Pancreas (tissue), 10 donors: ENCODE data around the gene PTPRM. TPM values are rescaled to one million over a fixed set of nuclear protein-coding genes. Genes with fewer than 3 reads are reported as not detected.

ENCODE experiments used
- ATAC-seq, 4 donors: fragments of 200-7000 bp; cut with Tn5 transposase; one replicate each; pipeline versions ENCODE4 v1.8.0 to v1.9.1; 2020; ENCODE audit warnings: mild to moderate bottlenecking in 4 of 4, moderate library complexity in 4 of 4
- DNase-seq, 6 donors: peaks; one replicate each; pipeline ENCODE4 v3.0.0-alpha.2; 2020
- FAIRE-seq: peaks from 2 replicates; lab custom pipeline; 2012; peaks lifted over from hg19 to GRCh38; lab: Jason Lieb, UNC
- H3K27ac ChIP-seq, 4 donors: fragments of 200-600 bp; sonication (generic); 1 replicate in 3 of 4; 2 replicates in 1 of 4; pipeline versions ENCODE4 v1.5.0 to v1.8.0; 2020
- H3K27me3 ChIP-seq, 4 donors: fragments of 200-600 bp; one replicate each; pipeline ENCODE4 v1.8.0; 2021
- H3K36me3 ChIP-seq, 3 donors: fragments of 200-600 bp; sonication (generic) in 1 of 3; one replicate each; pipeline versions ENCODE4 v1.5.0 to v1.8.0; 2020 to 2021
- H3K4me1 ChIP-seq, 3 donors: fragments of 200-600 bp; one replicate each; pipeline ENCODE4 v1.8.0; 2021
- H3K4me3 ChIP-seq, 4 donors: fragments of 200-600 bp; sonication (generic) in 2 of 4; one replicate each; pipeline versions ENCODE4 v1.5.0 to v1.8.0; 2020 to 2021
- H3K9me3 ChIP-seq, 4 donors: fragments of 200-600 bp; one replicate each; pipeline ENCODE4 v1.8.0; 2021
- WGBS, 2 donors: extraction: QIAGEN DNeasy Blood & Tissue Kit; methylation state at CpG; one replicate each; pipeline ENCODE4 v1.1.7; 2013; 5-methylcytosine and 5-hydroxymethylcytosine counted together
- intact Hi-C, 3 donors: fragments of 100-400 bp; cut with DNase I; formaldehyde crosslinking; loops; one replicate each; pipeline versions ENCODE4 v1.11.1 to v1.14.2; 2022
- polyA plus RNA-seq, 2 donors: library from polyadenylated mRNA; stranded (reverse); fragments of 200-250 nt; gene quantifications; one replicate each; pipeline ENCODE4 v1.2.3, GENCODE V29; 2013
- total RNA-seq, 6 donors: library from RNA; stranded (reverse); fragmentation: NEBNext Ultra II Directional in 4 of 6; extraction: Animal tissue kit (Norgen Biotek cat#: 25700) in 4 of 6; gene quantifications; one replicate each; pipeline versions ENCODE4 v1.2.1 to v1.2.4, GENCODE V29; 2021 to 2023
- TF ChIP-seq, protein P1 (sequence below), 4 donors: fragments of 200-600 bp; sonication (generic) in 3 of 4; IDR thresholded peaks; one replicate each; pipeline versions ENCODE4 v1.5.0 to v1.8.0; 2021; ENCODE audit warnings: antibody characterized with exemption in 4 of 4
- donor health status: healthy with polysubstance abuse.
- donor health status: DM: no; HTN: no; CAD: no; lungs with moderate emphysema.
- donor health status: DM: no; HTN: no; CAD: no.
- donor health status: control.
- donor health status: control.
- donor health status: Bipolar disorder and iron deficiency.
- donor health status: DM: yes; HTN: yes; CAD: no.
- donor health status: DM: no; HTN: no; CAD: no.
- donor health status: DM: no; HTN: no; CAD: no.
- donor health status: DM: yes; HTN: yes; CAD: no.

Gene PTPRM
- total and polyA plus RNA-seq, 8 donors: 14.5 to 50.7 (median 19.7) TPM

DNA sequence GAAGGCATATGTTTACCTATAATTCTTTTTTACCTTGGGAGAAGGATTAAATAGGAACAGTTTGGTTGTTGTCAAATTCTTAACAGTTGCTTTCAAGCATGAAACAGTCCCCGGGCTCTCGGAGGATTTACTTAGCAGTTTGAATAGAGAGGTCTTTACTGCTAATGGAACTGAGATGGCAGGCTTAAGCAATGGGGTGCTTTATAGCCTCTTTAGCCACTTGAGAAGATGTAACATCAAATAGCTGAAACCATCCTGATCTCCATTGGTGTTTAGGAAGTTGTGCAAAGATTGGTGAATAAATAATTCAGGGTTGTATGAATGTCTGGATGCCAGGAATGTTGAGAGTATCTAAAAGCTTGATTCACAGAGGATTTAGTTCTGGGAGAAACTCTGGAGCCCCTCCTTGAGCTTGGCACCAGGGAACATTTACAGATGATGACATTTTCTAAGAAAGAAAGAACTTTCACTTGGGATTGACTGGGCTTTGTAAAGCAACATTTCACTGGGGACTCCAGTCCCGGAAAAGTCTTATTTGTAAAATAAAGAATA is 51.9 kb downstream of the PTPRM start:
- no peaks in the 10 kb centered on the region for H3K9me3 ChIP-seq
- TF ChIP-seq, protein P1, sequence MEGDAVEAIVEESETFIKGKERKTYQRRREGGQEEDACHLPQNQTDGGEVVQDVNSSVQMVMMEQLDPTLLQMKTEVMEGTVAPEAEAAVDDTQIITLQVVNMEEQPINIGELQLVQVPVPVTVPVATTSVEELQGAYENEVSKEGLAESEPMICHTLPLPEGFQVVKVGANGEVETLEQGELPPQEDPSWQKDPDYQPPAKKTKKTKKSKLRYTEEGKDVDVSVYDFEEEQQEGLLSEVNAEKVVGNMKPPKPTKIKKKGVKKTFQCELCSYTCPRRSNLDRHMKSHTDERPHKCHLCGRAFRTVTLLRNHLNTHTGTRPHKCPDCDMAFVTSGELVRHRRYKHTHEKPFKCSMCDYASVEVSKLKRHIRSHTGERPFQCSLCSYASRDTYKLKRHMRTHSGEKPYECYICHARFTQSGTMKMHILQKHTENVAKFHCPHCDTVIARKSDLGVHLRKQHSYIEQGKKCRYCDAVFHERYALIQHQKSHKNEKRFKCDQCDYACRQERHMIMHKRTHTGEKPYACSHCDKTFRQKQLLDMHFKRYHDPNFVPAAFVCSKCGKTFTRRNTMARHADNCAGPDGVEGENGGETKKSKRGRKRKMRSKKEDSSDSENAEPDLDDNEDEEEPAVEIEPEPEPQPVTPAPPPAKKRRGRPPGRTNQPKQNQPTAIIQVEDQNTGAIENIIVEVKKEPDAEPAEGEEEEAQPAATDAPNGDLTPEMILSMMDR (IDR thresholded peaks at IDR 0.05): no peak
- 80 to 84% methylated on average over 3 of the region's 3 CpGs for WGBS, 2 donors
- H3K27ac ChIP-seq: no peak overlapping the region
- H3K4me3 ChIP-seq: no peak overlapping the region
- peaks cover 4 to 16% (median 13%) of the 10 kb centered on the region in 3 donors for H3K4me1 ChIP-seq
- ATAC-seq (no peak), DNase-seq (no peak), FAIRE-seq (no peak)
- intact Hi-C loops: no loop called here
- H3K27me3 ChIP-seq: no peaks in the 10 kb centered on the region
- no peaks in the 10 kb centered on the region for H3K36me3 ChIP-seq

DNA sequence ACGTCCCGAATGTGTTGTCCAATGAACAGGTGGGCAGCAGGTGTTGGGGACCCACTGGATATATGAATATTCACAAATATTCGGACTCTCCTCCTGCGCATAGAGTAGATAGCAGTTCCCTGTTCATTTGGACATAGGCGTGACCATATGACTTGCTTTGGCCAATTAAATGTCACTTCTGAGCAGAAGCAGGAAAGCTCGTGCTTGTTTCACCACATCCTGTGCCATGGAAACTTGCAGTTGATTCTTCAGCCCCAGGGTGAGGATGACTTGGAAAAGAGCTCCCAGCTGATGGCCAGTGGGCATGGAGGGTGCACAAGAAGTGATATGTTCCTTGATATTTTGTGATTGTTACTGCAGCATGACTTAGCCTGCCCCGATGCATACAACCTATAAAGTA is 52.6 kb downstream of the PTPRM start:
- Histone ChIP-seq H3K4me3 (no peak overlapping the region), H3K36me3 (no peaks in the 10 kb centered on the region), H3K4me1 (peaks cover 0 to 14% (median 13%) of the 10 kb centered on the region in 3 donors), H3K27me3 (no peaks in the 10 kb centered on the region), H3K9me3 (no peaks in the 10 kb centered on the region), H3K27ac (no peak overlapping the region)
- DNase-seq (no peak), FAIRE-seq (no peak), ATAC-seq (no peak)
- WGBS, 2 donors: 91 to 93% methylated on average over 7 of the region's 7 CpGs
- intact Hi-C loops: no loop called here
- TF ChIP-seq, protein P1 (IDR thresholded peaks at IDR 0.05): no peak

DNA sequence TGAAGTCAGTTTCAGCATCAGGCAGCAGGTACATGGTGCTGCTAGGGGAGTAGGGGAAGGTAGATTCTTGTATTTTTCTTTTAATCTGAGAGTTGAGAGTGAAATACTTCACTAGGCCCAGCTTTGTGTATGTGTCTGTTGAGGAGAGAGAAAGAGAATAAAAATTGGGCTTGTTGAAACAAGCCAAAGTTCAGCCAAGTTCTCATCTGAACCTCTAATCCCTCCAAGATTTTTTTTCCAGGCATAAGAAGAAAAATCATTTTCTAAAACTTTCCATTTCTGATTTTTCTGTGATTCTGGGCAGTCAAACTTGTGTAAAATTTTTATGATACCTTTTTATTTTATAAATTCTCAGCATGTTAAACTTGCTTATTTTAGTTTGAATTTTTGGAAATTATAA is 55.6 kb downstream of the PTPRM start:
- TF ChIP-seq, protein P1 (IDR thresholded peaks at IDR 0.05): no peak
- H3K4me3 ChIP-seq: no peak overlapping the region
- H3K36me3 ChIP-seq: no peaks in the 10 kb centered on the region
- H3K27ac ChIP-seq: no peak overlapping the region
- no peak for FAIRE-seq
- ATAC-seq: no peak
- DNase-seq: no peak
- H3K9me3 ChIP-seq: no peaks in the 10 kb centered on the region
- H3K27me3 ChIP-seq: no peaks in the 10 kb centered on the region
- H3K4me1 ChIP-seq: peaks cover 0 to 16% (median 7%) of the 10 kb centered on the region in 3 donors
- intact Hi-C loops: no loop called here

DNA sequence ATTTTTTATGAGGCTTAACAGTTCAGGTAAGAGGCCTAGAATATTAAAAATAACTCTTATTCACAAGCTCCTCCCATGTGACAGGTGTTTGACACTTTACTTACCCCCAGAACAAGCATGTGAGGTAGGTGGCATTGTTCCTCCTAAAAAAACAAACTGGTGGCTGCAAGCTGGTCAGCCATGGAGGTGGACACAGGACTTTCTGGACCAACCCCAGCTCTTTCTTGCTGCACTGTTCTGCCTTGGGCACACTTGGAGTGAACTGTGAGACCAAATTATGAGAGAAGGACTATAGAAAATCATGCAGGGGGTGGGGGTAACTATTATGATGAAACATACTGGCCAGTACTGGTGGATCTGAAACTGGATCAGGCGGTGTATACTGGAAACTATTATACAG is 56.6 kb downstream of the PTPRM start:
- H3K36me3 ChIP-seq: no peaks in the 10 kb centered on the region
- ATAC-seq: no peak
- TF ChIP-seq, protein P1 (IDR thresholded peaks at IDR 0.05): no peak
- FAIRE-seq: no peak
- intact Hi-C loops: no loop called here
- DNase-seq: no peak
- no peak overlapping the region for H3K27ac ChIP-seq
- H3K4me3 ChIP-seq: no peak overlapping the region
- H3K4me1 ChIP-seq: peaks cover 0 to 12% (median 0%) of the 10 kb centered on the region in 3 donors
- H3K27me3 ChIP-seq: no peaks in the 10 kb centered on the region
- WGBS, 2 donors: 91 to 100% methylated on average over 1 of the region's 1 CpG
- no peaks in the 10 kb centered on the region for H3K9me3 ChIP-seq

DNA sequence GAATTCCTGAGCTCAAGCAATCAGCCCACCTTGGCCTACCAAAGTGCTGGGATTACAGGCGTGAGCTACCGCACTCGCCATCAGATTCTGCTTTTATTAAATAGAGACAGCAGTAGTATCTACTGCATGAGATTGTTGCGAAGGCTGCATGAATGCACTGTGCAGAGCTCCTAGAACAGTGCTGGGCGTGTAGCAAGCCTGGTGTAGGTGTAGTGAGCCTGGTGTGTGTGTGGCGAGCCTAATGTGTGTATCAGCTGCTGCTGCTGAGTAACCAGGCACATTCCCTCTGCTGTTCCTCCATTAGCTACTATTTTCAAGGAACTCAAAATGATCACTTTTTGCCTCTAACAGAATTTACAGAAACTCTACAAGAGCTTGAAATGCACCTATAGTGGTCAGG is 57.6 kb downstream of the PTPRM start:
- H3K4me1 ChIP-seq: peaks cover 0 to 7% (median 0%) of the 10 kb centered on the region in 3 donors
- no peaks in the 10 kb centered on the region for H3K9me3 ChIP-seq
- WGBS, 2 donors: 96 to 97% methylated on average over 6 of the region's 6 CpGs
- H3K4me3 ChIP-seq: no peak overlapping the region
- H3K27ac ChIP-seq: no peak overlapping the region
- H3K36me3 ChIP-seq: no peaks in the 10 kb centered on the region
- ATAC-seq (no peak), DNase-seq (no peak), FAIRE-seq (no peak)
- intact Hi-C loops: no loop called here
- TF ChIP-seq, protein P1 (IDR thresholded peaks at IDR 0.05): no peak
- H3K27me3 ChIP-seq: no peaks in the 10 kb centered on the region
